Stimulated activated CD4-positive, alpha-beta T cell treated with anti-CD3 and anti-CD28 coated beads, Interleukin-2, amount 100 ng/mL, for 24 hours (primary cell): Measurements from ENCODE around the gene RGP1.

Experiments used
- DNase-seq, 2 donors: peaks; one replicate each; pipeline ENCODE4 v3.0.0-alpha.2; 2020

RGP1 gene

DNA sequence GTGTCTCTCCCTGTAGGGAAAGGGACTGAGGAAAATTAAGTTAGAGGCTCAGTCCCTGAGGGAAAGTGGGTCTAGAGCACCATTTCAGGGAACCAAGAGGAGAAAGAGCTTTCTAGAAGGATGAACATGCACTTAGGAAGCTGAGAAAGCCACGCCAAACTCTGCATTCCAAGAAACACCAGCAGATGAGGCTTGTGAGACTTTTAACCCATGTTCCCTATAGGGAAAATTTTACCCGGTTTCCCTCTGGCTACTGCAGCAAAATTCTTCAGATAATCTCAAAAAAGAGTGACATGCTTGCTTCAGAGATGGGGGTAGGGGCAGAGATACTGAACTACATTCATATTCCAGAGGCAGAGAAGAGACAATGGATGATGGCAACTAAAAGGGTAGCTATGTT lies 25.7 kb upstream of the RGP1 start:
- DNase-seq: no peak

DNA sequence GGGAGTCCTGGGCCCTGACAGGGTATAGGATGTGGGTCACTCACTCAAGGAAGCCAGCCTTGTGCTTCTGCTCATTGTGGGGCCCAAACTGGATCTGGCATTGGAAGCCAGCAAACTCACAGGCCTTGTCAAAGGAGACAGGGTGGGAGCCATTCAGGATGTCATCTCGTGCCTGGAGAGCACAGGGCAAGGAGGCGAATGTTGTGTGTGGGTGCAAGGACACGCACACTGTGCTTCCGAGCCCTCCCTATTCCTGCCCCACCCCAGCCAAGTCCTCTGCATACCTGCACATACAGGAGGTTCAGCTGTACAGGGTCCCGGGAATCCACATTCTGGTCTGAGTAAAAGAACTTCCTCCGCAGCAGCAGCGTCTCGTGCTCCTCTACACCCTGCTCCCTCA lies 25.2 kb upstream of the RGP1 start:
- DNase-seq: no peak

DNA sequence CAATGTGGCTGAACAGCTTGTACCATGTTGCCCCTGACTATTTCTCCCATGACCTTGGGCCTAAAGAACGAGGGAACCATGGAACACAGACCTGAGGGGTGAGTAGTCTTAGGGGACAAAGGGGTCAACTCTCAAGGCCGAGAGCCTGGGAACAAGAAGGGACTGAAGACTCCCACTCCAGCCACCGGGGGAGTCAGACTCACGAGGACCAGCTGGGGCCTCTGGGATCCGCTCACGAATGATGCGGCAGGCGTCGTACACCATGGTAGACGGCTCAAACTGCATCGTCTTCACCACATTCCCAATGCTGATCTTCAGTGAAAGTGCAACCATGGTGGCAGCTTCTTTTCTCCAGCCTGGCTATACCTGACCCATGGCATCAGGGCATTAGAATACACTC lies 23.7 kb upstream of the RGP1 start:
- no peak for DNase-seq

DNA sequence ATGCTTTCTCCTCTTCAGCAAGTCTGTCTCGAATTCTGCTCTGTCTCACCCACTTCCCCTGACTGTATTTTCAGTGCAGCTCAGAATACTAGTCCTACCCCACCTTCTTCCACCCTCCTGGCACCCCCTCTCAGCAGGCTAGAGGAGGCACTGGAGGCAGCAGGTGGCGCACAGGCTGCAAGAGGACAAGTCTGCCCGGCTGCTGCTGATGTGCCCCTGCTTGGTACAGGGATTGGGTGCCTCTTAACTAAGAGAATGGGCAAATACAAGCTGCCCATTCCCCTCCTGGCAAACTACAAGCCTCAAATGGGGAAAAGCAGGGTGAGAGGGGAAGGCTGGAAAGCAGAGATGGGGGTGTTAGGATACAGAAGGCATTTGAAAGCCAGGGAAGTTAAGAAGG lies 22.2 kb upstream of the RGP1 start:
- peak in 1 of 2 donors; percentile 38 for DNase-seq

DNA sequence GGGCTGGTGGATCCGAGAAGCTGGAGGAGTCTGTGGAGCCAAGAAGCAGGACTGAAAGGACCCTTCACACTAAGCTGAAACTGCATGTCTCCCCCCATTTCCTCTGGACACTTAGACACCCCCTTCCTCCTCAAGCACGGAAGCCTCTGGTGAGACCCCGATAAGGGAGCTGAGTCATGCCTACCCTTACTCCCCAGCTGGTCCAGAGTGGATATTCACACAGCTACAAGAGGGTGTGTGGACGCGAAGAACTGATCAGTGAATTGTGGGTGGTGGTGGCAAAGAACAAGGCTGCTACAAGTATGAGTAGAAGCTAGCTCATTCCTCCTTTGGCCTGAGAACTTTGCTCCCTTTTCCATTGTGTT lies 21.4 kb upstream of the RGP1 start:
- DNase-seq: no peak

DNA sequence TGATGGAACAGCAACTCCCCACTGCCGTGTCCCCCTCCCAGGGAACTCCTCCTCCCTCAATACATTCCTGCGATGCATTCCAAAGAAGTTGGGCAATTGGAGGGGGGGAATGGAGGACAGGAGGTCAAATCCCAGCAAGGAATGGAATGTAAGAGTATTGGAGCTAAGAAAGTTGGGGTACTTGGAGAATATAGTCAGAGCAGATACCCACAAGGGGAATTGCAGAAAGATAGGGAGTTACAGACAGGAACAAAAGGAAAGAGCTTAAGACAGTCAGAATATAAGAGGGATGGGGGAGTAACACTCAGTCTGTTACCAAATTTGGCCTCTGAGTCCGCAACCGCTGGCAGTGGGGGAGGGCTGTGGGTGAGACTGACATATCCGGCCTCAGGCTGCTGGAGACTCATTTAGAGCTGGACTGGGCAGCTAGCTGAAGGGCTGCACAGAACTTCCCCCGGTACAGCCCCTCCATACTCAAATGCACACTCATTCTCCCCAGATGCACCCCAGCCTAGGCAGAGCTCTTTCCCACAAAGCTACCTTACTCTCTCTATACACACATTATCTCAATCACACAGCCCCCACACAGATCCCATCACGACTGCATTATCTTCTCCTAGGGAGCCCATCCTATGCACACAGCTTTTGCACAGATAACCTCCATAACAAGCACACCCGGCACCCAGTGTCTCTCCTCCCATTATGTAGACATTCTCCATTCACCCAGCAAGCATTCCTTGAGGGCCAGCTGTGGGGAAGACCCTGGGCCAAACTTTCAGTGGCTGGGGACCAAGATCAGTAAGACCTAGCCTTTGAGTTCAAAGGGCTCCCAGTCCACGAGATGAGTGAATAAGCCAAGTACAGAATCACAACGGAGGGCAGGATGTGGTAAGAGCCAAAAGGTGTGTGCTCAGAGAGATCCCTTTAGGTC lies 20.8 kb upstream of the RGP1 start:
- DNase-seq: peak; percentile 46 to 57

DNA sequence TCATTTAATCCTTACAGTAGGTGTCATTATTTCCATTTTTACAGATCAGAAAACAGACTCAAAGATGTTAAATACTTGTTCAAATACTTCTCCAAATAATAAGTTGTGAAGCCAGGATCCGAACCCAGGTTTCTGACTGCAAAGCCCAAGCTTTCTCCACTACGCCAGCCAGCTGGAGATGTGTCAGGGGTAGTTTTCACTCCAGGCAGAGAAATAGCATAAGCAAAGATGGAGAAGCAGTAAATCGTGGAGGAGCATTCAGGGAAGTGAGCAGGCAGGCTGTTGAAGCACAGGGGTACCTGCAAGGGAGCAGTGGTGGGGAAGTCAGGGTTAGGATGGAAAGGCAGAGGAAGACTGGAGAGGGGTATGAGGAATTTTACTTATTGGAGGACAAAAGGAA lies 20.0 kb upstream of the RGP1 start:
- no peak for DNase-seq

DNA sequence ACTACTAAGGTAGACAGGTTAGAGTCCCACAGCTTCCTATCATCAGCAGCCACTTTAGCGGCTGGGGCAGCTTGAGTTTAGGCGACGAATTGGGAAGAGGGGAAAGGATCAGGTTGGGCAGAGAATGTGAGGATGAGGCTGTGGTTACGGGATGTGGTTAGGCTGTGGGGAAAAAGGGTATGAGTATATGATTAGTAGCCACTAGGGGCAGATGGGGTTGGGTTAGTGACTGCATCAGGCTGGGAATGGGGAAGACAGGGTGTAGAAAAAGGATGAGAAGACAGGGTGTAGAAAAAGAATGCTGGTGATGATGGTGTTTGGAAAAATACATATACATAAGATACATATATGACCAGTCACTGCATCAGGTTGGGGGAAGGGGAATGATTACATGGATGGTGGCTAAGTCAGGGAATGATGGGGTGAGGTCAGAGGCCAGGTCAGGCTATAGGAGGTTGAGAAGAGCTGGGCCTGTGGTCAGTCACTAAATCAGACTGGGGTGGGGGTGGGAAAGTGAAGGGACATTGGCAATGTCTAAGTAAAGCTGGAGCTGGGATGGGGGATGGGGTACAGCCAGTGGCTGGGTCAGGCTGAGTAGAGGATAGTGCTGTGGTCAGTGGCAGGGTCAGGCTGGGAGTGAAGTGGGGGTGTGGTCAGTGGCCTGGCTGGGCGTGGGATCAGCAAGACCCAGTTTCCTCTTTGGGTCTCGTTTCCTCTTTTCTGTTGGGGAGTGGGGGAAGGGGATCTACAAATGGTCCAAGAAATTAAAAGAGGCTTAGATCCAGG lies 19.2 kb upstream of the RGP1 start:
- DNase-seq: peak; percentile 27 to 35

DNA sequence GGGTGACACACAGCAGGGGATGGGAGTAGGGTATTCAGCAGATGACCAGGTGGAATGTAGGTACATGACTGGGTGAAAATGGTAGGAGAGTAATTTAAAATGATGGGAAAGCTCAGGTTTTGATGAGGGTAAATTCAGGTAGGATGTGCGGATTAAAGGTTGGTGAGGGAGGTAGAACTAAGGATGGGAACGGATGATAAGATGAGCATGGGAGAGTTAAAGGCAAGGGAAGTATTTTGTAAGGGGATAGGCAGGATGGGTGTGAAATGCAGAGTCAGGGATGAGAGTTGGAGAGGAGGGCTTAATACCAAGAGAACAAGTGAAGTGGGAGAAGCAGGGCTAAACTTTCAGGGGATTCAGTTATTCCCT lies 18.6 kb upstream of the RGP1 start:
- no peak for DNase-seq

DNA sequence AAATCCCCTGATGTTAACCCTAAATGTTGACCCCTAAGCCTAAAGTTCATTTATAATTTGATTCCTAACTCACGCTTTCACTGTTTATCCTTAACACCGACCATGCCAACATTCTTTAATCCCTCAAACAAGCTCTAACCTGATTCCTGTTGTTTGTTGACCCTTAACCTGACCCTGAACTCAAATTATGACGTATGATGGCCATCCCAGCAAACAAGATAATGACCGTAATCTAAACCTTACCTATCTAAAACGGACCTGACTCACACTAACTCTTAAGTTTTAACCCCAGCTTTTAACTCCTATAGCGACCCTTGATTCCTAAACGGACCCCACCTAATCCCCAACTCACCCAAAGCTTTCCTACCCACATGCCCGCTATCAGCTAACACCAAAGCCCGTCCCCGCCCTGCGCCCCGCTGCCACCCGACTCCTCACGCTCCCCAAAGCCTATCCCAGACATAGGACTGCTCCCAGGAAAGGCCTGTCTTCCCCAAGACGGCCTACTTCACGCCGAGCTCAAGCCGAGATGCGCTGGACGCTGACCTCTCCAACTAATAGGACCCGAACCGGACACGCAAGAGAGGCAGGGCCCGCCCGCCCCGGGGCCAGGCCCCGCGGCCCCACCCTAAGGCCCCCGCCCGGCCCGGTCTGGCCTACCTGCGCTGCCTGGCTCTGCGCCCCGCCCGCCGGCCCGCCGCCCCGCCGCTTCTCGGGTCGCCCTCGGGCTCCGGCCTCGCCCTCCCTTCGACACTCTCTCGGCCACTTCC lies 17.5 kb upstream of the RGP1 start:
- DNase-seq: peak; percentile 44 to 50

DNA sequence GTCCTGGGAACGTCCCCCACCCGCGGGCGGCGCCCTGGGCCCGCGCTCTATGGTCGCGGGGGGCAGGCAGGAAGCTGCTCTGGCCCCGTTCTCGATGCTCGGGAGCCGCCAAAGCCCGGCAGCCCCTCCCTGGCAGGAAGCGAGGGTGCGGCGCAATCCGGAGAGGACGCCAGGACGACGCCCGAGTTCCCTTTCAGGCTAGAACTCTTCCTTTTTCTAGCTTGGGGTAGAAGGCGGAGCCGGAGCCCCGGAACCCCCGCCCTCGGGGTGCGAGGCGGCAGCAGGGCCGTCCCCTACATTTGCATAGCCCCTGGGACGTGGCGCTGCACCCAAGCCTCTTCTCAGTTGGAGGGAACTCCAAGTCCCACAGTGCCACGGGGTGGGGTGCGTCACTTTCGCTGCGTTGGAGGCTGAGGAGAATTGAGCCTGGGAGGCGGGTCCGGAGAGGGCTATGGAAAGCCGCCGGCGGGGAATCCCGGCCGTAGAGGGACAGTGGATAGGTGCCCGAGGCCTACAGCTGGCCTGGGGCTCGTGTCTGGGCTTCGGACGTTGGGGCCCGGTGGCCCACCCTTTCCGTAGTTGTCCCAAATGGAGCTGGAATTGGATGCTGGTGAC lies 16.8 kb upstream of the RGP1 start, which contains the start of the genes CREB3 and TLN1:
Gene CREB3 (plus strand): TSS at position 482 of the 615 bp plus-strand sequence. CDS start 107 bp downstream, at position 589.
Gene TLN1 (minus strand): TSS at position 11 of the 615 bp plus-strand sequence. CDS start 6,501 bp downstream, outside the sequence.
- peak; percentile 96 for DNase-seq

DNA sequence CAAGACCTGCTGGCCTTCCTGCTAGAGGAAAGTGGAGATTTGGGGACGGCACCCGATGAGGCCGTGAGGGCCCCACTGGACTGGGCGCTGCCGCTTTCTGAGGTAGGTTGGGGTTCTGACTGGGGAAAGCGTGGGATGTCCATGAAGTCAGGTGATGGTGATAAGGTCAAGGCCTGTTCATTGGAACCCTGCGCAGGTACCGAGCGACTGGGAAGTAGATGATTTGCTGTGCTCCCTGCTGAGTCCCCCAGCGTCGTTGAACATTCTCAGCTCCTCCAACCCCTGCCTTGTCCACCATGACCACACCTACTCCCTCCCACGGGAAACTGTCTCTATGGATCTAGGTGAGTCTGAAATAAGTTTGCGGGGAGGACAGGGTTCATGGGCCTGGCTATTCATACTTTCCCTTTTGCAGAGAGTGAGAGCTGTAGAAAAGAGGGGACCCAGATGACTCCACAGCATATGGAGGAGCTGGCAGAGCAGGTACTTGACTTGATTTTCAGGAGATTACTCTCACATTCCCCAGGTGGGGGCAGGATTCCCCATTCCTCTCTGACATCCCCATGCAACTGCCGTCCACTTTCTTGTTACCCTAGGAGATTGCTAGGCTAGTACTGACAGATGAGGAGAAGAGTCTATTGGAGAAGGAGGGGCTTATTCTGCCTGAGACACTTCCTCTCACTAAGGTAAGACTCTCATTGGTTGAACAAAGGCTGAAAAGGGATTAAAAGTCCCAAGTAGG lies 16.1 kb upstream of the RGP1 start:
- DNase-seq: peak; percentile 33 to 45

DNA sequence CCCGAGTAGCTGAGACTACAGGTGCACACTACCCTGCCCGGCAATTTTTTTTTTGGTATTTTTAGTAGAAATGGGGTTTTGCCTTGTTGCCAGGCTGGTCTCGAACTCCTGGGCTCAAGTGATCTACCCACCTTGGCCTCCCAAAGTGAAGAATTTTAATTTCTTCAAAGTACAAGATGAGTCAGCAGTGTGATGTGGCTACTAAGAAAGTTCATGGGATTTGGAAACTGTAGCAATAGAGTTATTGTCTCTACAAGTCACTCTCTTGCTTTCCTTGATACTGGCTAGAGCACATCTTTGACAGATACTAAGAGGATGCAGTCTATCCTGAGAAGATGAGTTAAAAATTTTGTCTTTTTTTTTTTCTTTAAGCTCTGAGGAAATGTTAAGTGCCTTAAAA lies 15.0 kb upstream of the RGP1 start:
- no peak for DNase-seq

DNA sequence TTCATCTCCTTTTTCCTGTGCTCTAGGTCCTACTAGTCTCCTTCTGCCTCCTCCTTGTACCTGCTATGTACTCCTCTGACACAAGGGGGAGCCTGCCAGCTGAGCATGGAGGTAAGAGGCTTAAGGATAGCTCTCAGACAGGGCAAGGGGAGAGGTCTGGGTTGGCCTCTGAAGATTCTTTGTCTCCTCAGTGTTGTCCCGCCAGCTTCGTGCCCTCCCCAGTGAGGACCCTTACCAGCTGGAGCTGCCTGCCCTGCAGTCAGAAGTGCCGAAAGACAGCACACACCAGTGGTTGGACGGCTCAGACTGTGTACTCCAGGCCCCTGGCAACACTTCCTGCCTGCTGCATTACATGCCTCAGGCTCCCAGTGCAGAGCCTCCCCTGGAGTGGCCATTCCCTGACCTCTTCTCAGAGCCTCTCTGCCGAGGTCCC lies 12.9 kb upstream of the RGP1 start:
- DNase-seq: peak; percentile 61 to 71

DNA sequence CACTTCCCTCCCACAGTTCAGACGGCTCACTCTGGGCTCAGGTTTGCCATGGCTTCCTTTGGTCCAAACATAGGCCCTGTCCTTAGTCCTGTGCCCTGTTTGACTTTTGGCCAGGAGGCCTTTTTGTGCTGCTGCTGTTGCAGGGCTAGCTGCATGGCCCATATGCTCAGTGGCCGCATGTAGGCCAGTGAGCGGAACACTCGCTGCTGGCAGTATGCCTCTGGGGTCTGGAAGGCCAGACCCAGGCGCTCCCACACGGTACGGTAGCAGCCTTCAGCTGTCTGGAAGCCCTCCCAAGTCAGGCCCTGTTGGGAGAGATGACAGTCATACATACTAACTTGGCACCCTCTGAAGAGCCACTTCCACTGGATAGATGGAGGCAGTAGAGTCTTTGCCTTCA lies 11.9 kb upstream of the RGP1 start:
- no peak for DNase-seq

DNA sequence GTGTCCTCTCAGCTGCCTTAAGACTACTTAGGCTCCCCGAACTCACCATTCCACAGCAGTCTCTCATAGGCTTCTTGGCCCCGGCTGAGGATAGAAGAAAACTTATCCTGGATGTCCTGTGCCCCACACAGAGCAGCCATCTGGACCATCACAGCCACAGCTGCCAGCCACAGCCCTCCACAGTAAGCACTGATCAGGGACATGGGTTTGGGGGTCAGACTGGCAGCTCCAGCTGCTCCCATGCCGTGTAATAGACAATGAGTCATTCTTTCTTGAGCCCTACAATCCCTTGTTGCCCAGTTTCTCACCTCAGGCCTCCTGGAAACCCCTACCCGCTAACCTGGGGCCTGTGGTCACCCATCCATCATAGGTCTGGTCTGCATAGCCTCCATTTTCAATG lies 10.9 kb upstream of the RGP1 start:
- DNase-seq: no peak

DNA sequence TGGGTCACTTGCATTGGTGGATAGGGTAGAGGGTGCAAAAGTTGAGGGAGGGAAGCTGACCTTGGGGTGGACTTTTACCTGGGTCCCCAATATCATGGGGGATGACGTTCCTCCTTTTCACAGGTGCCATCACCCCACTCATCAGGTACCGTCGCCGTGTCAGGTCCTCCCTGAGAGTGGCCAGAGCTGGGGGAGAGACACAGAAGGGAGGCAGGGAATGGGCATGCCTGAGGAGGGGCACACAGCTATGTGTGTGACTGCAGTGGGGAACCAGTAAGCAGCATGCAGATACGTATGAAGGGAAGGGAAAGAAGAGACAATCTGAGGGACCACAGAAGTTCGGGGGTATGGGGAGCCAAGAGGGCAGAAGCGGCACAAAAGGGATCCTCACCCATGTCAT lies 10.2 kb upstream of the RGP1 start:
- DNase-seq: no peak

DNA sequence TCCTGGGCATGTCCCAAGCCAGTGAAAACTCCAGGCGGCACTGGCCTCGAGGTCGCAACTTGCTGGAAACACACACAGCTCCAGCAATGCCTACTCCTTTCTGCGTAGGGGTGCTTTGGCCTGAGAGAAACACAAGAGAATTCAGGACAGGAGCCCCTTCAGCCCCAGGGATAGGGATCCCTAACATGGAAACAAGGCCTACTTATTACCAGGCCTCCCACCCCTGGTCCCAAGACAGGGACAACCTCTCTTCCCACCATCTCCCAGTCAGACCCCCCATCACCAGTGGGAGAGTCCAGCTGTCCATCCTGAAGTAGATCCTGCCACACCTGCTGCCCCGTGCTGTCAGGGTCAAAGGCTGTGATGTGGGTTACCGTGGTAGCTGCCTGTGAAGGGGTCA lies 8.8 kb upstream of the RGP1 start:
- no peak for DNase-seq

DNA sequence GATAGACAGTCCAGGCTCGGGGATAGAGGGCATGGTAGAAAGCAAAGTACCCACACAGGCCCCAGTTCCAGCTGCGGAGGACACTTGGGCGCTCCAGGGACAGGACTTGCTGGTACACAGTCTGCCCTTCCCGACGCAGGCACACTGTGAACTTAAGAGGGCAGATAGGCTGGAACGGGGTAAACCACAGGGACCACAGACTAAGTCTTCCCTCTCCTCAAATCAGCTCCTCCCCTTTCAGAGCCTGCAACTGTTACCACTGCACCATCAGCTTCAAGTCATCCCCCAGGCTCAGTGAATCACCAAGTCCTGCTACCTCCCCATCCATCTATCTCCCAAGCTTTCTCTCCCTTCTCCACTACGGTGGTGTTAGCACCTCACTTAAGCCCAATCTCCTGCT lies 7.3 kb upstream of the RGP1 start:
- no peak for DNase-seq

DNA sequence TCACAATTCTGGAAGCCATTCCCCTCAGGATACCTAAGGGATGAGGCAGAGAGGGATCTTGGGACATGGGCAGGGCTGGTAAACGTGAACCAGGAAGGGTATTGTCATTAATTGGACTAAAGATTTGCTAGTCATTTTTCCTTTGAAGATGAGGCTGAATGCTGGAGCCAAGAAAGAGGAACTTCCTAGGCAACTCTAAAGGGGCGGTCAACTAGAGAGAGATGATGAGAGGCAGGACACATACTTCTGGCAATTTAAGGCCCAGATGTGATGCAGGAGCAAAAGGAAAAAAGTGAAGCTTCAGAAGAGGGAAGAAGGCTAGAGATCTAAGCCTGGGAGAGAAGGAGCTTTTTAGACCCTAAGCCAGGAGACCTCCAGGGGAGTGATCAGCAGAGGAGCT lies 5.6 kb upstream of the RGP1 start:
- no peak for DNase-seq

DNA sequence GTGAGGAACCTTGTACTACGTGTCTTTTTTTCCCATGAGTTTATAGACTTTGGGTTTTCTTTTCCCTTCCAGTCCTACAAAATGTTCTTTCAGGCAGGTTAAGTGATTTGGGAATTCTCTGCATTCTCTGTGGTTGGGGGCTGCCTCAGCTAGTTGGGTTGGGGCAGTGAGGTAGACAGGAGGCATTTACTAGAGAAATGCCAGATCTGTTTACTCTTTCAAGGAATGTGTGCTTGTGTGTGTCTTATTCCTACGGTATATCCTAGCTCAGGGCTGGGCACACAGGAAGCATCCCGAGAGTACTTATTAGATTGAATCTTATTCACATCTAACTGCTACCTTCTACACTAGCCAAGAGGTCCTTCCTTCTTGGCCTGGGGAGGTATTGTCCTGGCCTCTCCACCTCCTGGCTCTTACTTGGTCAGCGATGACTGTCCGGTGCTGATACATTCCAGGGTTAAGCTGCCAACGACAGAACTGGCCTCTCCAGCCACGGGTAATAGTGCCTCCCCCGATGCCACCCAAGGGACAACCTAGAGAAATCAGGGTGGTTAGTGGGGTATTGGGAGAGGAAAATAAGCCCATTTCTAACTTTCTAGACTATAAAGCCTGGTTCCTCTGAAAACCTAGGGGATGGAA lies 5.1 kb upstream of the RGP1 start:
- no peak for DNase-seq
